H1 (cell line): ENCODE data around the gene MIS18A. TPM values are rescaled to one million over a fixed set of nuclear protein-coding genes. Genes with fewer than 3 reads are reported as not detected.

ENCODE experiments used
- CHD2 ChIP-seq: IDR thresholded peaks from 2 replicates; pipeline ENCODE4 v1.6.1; 2012; ENCODE audit warnings: low read length, improper control_type of control experiment
- JUND ChIP-seq: IDR thresholded peaks from 2 replicates; pipeline ENCODE4 v1.6.1; 2011; ENCODE audit warnings: mild to moderate bottlenecking, improper control_type of control experiment, low read length
- MAFK ChIP-seq: IDR thresholded peaks from 2 replicates; pipeline ENCODE4 v1.6.1; 2012; ENCODE audit warnings: low read depth, mild to moderate bottlenecking, improper control_type of control experiment, low read length
- PHF8 ChIP-seq: fragments of 200-600 bp; sonication (generic); conservative IDR thresholded peaks from 2 replicates; pipeline ENCODE4 v1.7.1; 2012; ENCODE audit warnings: low read depth, mild to moderate bottlenecking, inconsistent platforms, low read length, moderate library complexity
- POLR2A ChIP-seq, 2 experiments: IDR thresholded peaks; 1 replicate in 1 of 2; 2 replicates in 1 of 2; pipeline ENCODE4 v1.6.1; 2011; ENCODE audit warnings: low read depth in 2 of 2, low read length in 2 of 2, mild to moderate bottlenecking in 2 of 2; ENCODE audit errors: control extremely low read depth in 1 of 2
- SIX5 ChIP-seq: IDR thresholded peaks from 2 replicates; pipeline ENCODE4 v1.6.1; 2011; ENCODE audit warnings: mild to moderate bottlenecking, low read depth, low read length
- polyA plus RNA-seq, 7 experiments: library from polyadenylated mRNA; depleted of rRNA in 3 of 7; stranded (reverse) in 5 of 7; unstranded in 2 of 7; fragments of >200 nt in 5 of 7; fragments of 200-250 nt in 2 of 7; gene quantifications; 1 replicate in 5 of 7; 2 replicates in 1 of 7; 4 replicates in 1 of 7; pipeline versions ENCODE4 v1.2.1 to v1.2.3, GENCODE V29; 2011 to 2013; ENCODE audit warnings: missing spikeins in 2 of 7, mixed read lengths in 2 of 7
- total RNA-seq: library from RNA; stranded (reverse); fragmentation: NEBNext Ultra II Directional; extraction: Animal tissue kit (Norgen Biotek cat#: 25700); gene quantifications from 2 replicates; pipeline ENCODE4 v1.2.1, GENCODE V29; 2021
- TF ChIP-seq, protein P1 (sequence below): fragments of 300-600 bp; sonication (generic); IDR thresholded peaks from 2 replicates; pipeline ENCODE4 v1.7.1; 2012; ENCODE audit warnings: low read length, moderate library complexity, mild to moderate bottlenecking, inconsistent platforms; ENCODE audit not compliant: insufficient replicate concordance
- TF ChIP-seq, protein P2 (sequence below), 3 experiments: IDR thresholded peaks; 1 replicate in 2 of 3; 2 replicates in 1 of 3; pipeline versions ENCODE4 v1.5.1 to v1.6.1; 2011; ENCODE audit warnings: low read length in 3 of 3, mild to moderate bottlenecking in 3 of 3, inconsistent platforms in 2 of 3, low read depth in 1 of 3, moderate library complexity in 1 of 3; ENCODE audit not compliant: insufficient read depth in 1 of 3; ENCODE audit errors: control extremely low read depth in 1 of 3

Gene MIS18A
- total and polyA plus RNA-seq, 2 of the 8 experiments (the other 6 are each of a cell fraction or from before 2014, with no cell fraction given) = 28.9 to 53.0 TPM

DNA sequence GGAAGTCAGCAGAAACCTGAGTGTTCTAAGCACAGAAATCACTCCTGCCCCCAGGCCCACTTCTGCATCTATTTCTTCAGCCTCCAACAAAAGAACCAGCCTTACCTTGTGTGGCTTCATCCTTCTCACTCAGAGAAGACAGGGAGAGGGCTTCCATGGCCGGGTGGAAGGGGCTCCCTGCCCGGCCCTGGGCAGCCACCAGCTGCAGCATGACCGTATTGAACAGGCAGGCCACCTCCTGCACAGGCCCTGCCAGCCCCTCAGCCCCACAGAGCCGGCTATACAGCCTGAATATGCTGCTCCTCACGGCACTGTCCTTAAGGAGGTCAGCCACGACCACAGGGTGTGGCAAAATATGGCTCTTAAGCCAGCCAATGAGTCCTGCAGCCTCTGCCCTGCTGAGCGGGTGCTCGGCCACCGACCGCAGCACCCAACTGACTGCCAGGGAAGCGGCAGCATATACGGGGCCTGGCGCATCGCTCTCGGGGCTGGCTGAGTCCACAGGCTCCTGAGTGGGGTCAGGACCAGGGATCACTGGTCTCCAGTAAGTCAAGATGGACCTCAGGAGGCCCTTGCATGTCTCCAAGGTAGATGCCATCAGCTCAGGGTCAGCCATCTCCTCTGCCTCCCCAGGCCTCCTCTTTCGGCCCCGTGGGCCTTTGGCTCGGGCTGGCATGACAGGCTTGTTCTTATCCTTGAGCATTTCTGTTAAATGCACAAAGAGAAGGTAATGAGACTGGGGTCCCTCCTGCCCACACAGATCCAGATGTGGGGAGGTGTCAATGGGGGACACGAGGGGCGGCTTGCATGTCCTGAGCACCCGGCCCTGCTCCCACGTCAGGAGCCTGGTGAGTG, 37.7 kb upstream of the MIS18A start (continued):
- TF ChIP-seq, protein P1, sequence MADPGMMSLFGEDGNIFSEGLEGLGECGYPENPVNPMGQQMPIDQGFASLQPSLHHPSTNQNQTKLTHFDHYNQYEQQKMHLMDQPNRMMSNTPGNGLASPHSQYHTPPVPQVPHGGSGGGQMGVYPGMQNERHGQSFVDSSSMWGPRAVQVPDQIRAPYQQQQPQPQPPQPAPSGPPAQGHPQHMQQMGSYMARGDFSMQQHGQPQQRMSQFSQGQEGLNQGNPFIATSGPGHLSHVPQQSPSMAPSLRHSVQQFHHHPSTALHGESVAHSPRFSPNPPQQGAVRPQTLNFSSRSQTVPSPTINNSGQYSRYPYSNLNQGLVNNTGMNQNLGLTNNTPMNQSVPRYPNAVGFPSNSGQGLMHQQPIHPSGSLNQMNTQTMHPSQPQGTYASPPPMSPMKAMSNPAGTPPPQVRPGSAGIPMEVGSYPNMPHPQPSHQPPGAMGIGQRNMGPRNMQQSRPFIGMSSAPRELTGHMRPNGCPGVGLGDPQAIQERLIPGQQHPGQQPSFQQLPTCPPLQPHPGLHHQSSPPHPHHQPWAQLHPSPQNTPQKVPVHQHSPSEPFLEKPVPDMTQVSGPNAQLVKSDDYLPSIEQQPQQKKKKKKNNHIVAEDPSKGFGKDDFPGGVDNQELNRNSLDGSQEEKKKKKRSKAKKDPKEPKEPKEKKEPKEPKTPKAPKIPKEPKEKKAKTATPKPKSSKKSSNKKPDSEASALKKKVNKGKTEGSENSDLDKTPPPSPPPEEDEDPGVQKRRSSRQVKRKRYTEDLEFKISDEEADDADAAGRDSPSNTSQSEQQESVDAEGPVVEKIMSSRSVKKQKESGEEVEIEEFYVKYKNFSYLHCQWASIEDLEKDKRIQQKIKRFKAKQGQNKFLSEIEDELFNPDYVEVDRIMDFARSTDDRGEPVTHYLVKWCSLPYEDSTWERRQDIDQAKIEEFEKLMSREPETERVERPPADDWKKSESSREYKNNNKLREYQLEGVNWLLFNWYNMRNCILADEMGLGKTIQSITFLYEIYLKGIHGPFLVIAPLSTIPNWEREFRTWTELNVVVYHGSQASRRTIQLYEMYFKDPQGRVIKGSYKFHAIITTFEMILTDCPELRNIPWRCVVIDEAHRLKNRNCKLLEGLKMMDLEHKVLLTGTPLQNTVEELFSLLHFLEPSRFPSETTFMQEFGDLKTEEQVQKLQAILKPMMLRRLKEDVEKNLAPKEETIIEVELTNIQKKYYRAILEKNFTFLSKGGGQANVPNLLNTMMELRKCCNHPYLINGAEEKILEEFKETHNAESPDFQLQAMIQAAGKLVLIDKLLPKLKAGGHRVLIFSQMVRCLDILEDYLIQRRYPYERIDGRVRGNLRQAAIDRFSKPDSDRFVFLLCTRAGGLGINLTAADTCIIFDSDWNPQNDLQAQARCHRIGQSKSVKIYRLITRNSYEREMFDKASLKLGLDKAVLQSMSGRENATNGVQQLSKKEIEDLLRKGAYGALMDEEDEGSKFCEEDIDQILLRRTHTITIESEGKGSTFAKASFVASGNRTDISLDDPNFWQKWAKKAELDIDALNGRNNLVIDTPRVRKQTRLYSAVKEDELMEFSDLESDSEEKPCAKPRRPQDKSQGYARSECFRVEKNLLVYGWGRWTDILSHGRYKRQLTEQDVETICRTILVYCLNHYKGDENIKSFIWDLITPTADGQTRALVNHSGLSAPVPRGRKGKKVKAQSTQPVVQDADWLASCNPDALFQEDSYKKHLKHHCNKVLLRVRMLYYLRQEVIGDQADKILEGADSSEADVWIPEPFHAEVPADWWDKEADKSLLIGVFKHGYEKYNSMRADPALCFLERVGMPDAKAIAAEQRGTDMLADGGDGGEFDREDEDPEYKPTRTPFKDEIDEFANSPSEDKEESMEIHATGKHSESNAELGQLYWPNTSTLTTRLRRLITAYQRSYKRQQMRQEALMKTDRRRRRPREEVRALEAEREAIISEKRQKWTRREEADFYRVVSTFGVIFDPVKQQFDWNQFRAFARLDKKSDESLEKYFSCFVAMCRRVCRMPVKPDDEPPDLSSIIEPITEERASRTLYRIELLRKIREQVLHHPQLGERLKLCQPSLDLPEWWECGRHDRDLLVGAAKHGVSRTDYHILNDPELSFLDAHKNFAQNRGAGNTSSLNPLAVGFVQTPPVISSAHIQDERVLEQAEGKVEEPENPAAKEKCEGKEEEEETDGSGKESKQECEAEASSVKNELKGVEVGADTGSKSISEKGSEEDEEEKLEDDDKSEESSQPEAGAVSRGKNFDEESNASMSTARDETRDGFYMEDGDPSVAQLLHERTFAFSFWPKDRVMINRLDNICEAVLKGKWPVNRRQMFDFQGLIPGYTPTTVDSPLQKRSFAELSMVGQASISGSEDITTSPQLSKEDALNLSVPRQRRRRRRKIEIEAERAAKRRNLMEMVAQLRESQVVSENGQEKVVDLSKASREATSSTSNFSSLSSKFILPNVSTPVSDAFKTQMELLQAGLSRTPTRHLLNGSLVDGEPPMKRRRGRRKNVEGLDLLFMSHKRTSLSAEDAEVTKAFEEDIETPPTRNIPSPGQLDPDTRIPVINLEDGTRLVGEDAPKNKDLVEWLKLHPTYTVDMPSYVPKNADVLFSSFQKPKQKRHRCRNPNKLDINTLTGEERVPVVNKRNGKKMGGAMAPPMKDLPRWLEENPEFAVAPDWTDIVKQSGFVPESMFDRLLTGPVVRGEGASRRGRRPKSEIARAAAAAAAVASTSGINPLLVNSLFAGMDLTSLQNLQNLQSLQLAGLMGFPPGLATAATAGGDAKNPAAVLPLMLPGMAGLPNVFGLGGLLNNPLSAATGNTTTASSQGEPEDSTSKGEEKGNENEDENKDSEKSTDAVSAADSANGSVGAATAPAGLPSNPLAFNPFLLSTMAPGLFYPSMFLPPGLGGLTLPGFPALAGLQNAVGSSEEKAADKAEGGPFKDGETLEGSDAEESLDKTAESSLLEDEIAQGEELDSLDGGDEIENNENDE = no peak
- TF ChIP-seq CHD2 (no peak), POLR2A (IDR thresholded peaks at IDR 0.05; ENCODE audit: control extremely low read depth in 1 of 2, low read depth in 2 of 2, low read length in 2 of 2) (no peak), SIX5 (no peak), MAFK (no peak), PHF8 (no peak), JUND (no peak)
- TF ChIP-seq, protein P2, sequence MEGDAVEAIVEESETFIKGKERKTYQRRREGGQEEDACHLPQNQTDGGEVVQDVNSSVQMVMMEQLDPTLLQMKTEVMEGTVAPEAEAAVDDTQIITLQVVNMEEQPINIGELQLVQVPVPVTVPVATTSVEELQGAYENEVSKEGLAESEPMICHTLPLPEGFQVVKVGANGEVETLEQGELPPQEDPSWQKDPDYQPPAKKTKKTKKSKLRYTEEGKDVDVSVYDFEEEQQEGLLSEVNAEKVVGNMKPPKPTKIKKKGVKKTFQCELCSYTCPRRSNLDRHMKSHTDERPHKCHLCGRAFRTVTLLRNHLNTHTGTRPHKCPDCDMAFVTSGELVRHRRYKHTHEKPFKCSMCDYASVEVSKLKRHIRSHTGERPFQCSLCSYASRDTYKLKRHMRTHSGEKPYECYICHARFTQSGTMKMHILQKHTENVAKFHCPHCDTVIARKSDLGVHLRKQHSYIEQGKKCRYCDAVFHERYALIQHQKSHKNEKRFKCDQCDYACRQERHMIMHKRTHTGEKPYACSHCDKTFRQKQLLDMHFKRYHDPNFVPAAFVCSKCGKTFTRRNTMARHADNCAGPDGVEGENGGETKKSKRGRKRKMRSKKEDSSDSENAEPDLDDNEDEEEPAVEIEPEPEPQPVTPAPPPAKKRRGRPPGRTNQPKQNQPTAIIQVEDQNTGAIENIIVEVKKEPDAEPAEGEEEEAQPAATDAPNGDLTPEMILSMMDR (IDR thresholded peaks at IDR 0.05; ENCODE audit: control extremely low read depth in 1 of 3, insufficient read depth in 1 of 3, low read depth in 1 of 3, low read length in 3 of 3) = no peak
